Upper lobe of right lung (tissue), 1 donor: ENCODE results near the gene PLEKHM3. TPM values are rescaled to one million over a fixed set of nuclear protein-coding genes. Genes with fewer than 3 reads are reported as not detected.

Experiments
- ATAC-seq: fragments of 200-7000 bp; cut with Tn5 transposase; one replicate; pipeline ENCODE4 v1.9.1; 2020; ENCODE audit warnings: mild to moderate bottlenecking, moderate library complexity
- DNase-seq: peaks from one replicate; pipeline ENCODE4 v3.0.0-alpha.2; 2020
- H3K27ac ChIP-seq: fragments of 200-600 bp; one replicate; pipeline ENCODE4 v1.8.0; 2022
- H3K27me3 ChIP-seq: fragments of 200-600 bp; one replicate; pipeline ENCODE4 v1.8.0; 2022; ENCODE audit warnings: mild to moderate bottlenecking
- H3K36me3 ChIP-seq: fragments of 200-600 bp; one replicate; pipeline ENCODE4 v1.8.0; 2022
- H3K4me1 ChIP-seq: fragments of 200-600 bp; one replicate; pipeline ENCODE4 v1.8.0; 2022
- H3K4me3 ChIP-seq: fragments of 200-600 bp; one replicate; pipeline ENCODE4 v1.8.0; 2022; ENCODE audit warnings: mild to moderate bottlenecking
- H3K9me3 ChIP-seq: fragments of 200-600 bp; one replicate; pipeline ENCODE4 v1.8.0; 2022
- intact Hi-C: fragments of 100-400 bp; cut with DNase I; formaldehyde crosslinking; loops from one replicate; pipeline ENCODE4 v1.11.0; 2022
- long read RNA-seq: library from polyadenylated mRNA; unstranded; transcript quantifications from one replicate; pipeline ENCODE4 v2.0.0, GENCODE V29; 2021
- total RNA-seq: library from RNA; stranded (reverse); fragmentation: NEBNext Ultra II Directional; extraction: Animal tissue kit (Norgen Biotek cat#: 25700); gene quantifications from one replicate; pipeline ENCODE4 v1.2.1, GENCODE V29; 2021
- TF ChIP-seq, protein P1 (sequence below): fragments of 200-600 bp; IDR thresholded peaks from one replicate; pipeline ENCODE4 v1.8.0; 2022; ENCODE audit warnings: antibody characterized with exemption
- donor health status: DM: no; HTN: yes; CAD: no; lungs with severe emphysema.

The PLEKHM3 gene, protein sequence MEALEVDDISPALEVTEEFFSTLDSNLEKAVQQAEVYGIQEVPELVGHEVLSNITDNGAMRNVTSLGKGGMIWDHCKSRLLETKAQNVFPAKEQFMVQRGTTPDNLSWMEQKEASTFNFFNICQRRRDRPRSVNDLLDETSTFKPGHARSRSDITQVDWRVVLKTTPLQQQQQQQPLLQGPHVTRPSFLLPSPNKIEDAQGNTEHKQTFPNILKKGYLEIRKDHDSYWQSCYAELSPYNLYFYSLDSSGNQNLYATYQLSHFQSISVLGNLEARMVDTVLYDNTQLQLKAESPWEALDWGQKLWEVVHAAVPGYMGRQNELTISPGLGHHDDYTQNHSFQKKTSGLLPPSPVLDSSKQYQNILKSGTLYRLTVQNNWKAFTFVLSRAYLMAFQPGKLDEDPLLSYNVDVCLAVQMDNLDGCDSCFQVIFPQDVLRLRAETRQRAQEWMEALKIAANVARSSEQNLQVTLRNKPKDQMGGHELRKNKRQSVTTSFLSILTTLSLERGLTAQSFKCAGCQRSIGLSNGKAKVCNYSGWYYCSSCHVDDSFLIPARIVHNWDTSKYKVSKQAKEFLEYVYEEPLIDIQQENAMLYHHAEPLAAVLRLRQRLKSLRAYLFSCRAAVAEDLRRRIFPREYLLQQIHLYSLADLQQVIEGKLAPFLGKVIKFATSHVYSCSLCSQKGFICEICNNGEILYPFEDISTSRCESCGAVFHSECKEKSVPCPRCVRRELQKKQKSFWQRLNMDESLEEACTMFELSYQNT
- total RNA-seq, result 24.5 TPM
- long read RNA-seq, partial matches to known transcripts, result 1 of 6 reads
- long read RNA-seq, other reads (novel, unspliced or antisense), result 5 of 6 reads

DNA sequence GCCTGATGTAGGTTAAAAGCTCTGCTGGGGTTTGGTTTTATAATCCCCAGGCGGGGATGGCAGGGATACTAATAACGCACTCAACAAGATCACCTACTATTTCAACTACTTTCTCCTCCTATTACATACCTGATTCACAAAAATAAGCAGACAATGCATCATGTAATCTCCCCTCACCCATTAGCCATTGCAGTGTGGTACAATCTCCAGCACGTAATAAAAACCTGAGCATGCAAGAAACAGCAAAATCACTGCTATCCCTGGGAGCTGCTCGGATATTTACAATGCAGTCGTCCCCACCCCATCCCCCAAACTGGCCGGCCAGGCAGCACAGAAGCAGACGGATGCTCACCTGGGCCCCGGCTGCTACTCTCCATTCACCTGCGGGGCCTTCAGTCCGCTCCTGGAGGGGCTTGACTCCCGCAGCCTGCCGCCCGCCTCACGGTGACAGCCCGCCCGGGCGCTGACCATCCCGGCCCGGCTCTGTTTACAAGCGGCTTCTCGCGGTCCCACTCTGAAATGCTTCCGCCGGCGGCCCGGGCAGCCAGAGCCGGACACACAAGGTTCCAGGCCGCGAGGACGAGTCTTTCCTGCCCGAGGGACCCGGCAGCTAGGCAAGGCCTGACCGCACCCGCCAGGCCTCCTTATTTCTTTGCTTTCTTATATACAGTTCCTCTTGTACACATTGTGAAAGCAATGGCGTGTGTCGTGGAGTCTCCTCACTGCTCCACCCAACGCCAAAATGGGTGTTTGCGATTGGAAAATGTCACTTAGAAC is at the start of gene PLEKHM3:
Gene PLEKHM3 (minus strand): TSS at position 491 of the 777 bp plus-strand sequence. CDS start 23,888 bp downstream, outside the sequence.
- H3K9me3 ChIP-seq, result no peaks in the 10 kb centered on the region
- intact Hi-C loops, result no loop called here
- H3K27ac ChIP-seq, result peak within 1 kb of the TSS; percentile 87

DNA sequence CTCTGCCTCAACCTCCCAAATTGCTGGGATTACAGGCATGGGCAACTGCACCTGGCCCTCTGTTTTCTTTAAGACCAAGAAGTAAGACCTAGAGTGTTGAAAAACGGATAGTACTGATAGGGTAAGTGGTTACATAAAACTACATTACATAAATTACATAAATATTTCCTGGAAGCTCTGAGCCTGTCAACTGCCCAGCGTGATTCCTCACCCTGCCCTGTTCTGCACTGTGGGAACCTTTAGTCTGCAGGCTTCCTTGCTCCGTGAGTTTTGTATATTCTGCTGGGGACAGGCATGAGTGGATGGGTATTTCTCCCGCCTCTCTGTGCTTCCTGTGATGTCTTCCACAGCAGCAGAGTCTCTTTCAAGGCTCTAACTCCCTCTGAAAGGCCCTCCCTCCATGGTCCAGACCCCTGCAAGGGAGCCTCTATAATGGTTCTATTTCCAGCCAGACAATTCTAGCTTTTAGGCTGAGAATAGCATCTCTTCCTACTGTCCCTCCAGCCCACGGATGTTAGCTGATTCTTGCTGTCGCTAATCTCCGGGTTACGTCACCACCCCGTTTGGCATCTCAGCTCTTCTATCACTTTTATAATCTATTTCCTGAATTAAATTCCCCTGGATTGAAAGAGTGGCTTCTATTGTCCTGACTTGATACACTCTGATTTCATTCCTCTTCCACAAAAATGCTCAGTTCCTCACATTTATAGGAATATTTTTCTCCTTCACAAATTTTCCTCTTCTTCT is 49.5 kb upstream of the PLEKHM3 start:
- intact Hi-C loops, result no loop called here
- DNase-seq, result no peak
- ATAC-seq, result peak; percentile 19

More for the DNA sequence above, at the start of gene PLEKHM3:
- no peaks in the 10 kb centered on the region for H3K36me3 ChIP-seq
- peak within 1 kb of the TSS; percentile 72 for H3K4me3 ChIP-seq
- ATAC-seq (peak; percentile 99), DNase-seq (peak; percentile 94)
- H3K4me1 ChIP-seq, result peaks cover 15% of the 10 kb centered on the region
- TF ChIP-seq, protein P1, sequence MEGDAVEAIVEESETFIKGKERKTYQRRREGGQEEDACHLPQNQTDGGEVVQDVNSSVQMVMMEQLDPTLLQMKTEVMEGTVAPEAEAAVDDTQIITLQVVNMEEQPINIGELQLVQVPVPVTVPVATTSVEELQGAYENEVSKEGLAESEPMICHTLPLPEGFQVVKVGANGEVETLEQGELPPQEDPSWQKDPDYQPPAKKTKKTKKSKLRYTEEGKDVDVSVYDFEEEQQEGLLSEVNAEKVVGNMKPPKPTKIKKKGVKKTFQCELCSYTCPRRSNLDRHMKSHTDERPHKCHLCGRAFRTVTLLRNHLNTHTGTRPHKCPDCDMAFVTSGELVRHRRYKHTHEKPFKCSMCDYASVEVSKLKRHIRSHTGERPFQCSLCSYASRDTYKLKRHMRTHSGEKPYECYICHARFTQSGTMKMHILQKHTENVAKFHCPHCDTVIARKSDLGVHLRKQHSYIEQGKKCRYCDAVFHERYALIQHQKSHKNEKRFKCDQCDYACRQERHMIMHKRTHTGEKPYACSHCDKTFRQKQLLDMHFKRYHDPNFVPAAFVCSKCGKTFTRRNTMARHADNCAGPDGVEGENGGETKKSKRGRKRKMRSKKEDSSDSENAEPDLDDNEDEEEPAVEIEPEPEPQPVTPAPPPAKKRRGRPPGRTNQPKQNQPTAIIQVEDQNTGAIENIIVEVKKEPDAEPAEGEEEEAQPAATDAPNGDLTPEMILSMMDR, result no peak
- H3K27me3 ChIP-seq, result no peaks in the 10 kb centered on the region

DNA sequence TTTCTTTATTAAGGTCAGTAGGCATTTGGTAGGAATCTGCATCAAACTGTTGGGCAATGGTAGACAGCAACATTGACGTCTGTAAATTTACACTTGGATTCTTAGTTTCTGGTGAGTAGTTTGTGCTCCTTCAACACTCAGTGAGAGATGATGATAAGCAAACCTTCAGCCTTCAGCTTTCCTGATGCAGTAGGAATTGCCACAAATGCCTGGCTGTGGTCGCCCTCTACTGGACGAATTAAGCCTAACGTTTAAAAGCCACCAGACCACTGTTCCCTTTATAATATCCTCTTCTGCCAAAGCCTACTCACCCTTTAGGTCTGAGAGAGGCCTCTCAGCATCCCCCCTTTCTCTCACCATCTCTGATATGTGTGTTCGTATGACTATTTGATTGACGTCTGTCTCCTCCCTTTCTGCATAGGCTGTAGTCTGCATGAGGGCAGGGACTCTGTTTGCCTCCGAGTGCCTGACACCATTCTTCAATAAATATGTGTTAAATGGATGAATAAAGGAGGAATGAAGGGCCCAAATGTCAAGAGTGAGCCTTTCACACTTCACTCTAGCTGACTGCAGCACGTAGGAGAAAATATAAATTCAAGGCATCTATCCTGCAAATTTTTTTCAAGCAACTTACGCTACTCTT is 47.0 kb upstream of the PLEKHM3 start:
- H3K27ac ChIP-seq, result no peak overlapping the region
- no peaks in the 10 kb centered on the region for H3K36me3 ChIP-seq
- H3K4me1 ChIP-seq, result no peaks in the 10 kb centered on the region
- TF ChIP-seq, protein P1, result peak; percentile 84
- peaks cover 3% of the 10 kb centered on the region for H3K27me3 ChIP-seq
- intact Hi-C loops, result no loop called here
- DNase-seq (no peak), ATAC-seq (peak; percentile 97)
- no peaks in the 10 kb centered on the region for H3K9me3 ChIP-seq
- no peak overlapping the region for H3K4me3 ChIP-seq

More for the DNA sequence above, 49.5 kb upstream of the PLEKHM3 start:
- H3K4me1 ChIP-seq, result no peaks in the 10 kb centered on the region
- TF ChIP-seq, protein P1, result no peak
- no peaks in the 10 kb centered on the region for H3K9me3 ChIP-seq
- no peaks in the 10 kb centered on the region for H3K36me3 ChIP-seq
- H3K27me3 ChIP-seq, result peaks cover 3% of the 10 kb centered on the region
- no peak overlapping the region for H3K27ac ChIP-seq
- H3K4me3 ChIP-seq, result no peak overlapping the region

DNA sequence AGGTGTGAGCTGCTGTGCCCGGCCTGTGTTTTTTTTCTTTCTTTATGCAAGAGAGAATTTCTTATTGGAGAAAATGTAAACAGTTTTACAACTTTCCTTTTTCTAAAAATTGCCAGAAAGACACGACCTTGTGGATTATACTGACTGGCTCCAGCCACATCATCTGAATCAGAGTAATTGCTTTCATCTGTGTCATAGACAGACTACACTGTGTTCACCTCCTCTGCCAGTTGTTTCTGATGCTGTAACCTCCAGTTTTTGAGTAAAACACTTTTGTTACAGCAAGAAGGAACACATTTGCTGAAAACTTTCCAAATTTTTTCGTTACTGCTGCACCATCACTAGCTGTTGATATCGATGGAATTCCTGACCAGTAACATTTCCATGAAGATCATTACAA is 43.9 kb upstream of the PLEKHM3 start:
- Histone ChIP-seq H3K9me3 (no peaks in the 10 kb centered on the region), H3K27ac (no peak overlapping the region), H3K4me1 (no peaks in the 10 kb centered on the region), H3K27me3 (no peaks in the 10 kb centered on the region), H3K36me3 (no peaks in the 10 kb centered on the region), H3K4me3 (no peak overlapping the region)
- DNase-seq (no peak), ATAC-seq (no peak)
- TF ChIP-seq, protein P1, result no peak
- intact Hi-C loops, result no loop called here
